Right lobe of liver (tissue), 6 donors: Measurements from ENCODE around the gene NHLRC4. TPM values are rescaled to one million over a fixed set of nuclear protein-coding genes. Genes with fewer than 3 reads are reported as not detected.
"Not testable (repeated sequence)": the region's sequence is repeated elsewhere in the genome, so short reads cannot be mapped to it uniquely, and the experiment has no call there.

Experiments
- ATAC-seq, 4 donors: fragments of 200-7000 bp; cut with Tn5 transposase; one replicate each; pipeline ENCODE4 v1.9.1; 2020; ENCODE audit warnings: mild to moderate bottlenecking in 4 of 4, moderate library complexity in 4 of 4
- DNase-seq, 3 donors: peaks; one replicate each; pipeline ENCODE4 v3.0.0-alpha.2; 2020
- H3K27ac ChIP-seq, 3 donors: fragments of 200-600 bp; one replicate each; pipeline ENCODE4 v1.8.0; 2022
- H3K27me3 ChIP-seq, 2 donors: fragments of 200-600 bp; one replicate each; pipeline ENCODE4 v1.8.0; 2022
- H3K36me3 ChIP-seq, 4 donors: fragments of 200-600 bp; sonication (generic) in 1 of 4; one replicate each; pipeline versions ENCODE4 v1.5.1 to v1.8.0; 2017 to 2022; ENCODE audit warnings: control low read depth in 1 of 4
- H3K4me1 ChIP-seq, 4 donors: fragments of 200-600 bp; sonication (generic) in 1 of 4; one replicate each; pipeline versions ENCODE4 v1.5.1 to v1.8.0; 2017 to 2022; ENCODE audit warnings: control low read depth in 1 of 4
- H3K4me3 ChIP-seq, 3 donors: fragments of 200-600 bp; one replicate each; pipeline ENCODE4 v1.8.0; 2022
- H3K9me3 ChIP-seq, 4 donors: fragments of 200-600 bp; sonication (generic) in 1 of 4; one replicate each; pipeline versions ENCODE4 v1.5.1 to v1.8.0; 2017 to 2022; ENCODE audit warnings: control low read depth in 1 of 4
- POLR2A ChIP-seq: fragments of 450-650 bp; IDR thresholded peaks from one replicate; pipeline ENCODE4 v1.6.1; 2017; ENCODE audit warnings: antibody characterized with exemption, mild to moderate bottlenecking
- WGBS: methylation state at CpG from one replicate; pipeline ENCODE4 v1.1.6; 2018; ENCODE audit warnings: low coverage, low lambda C conversion rate; ENCODE audit not compliant: insufficient coverage; ENCODE audit errors: missing lambda C conversion rate; 5-methylcytosine and 5-hydroxymethylcytosine counted together
- intact Hi-C, 2 donors: fragments of 100-400 bp; cut with DNase I; formaldehyde crosslinking; loops; one replicate each; pipeline versions ENCODE4 v1.11.2 to v1.14.1; 2022
- total RNA-seq, 6 experiments: library from RNA; depleted of rRNA in 2 of 6; stranded (reverse); fragments of >200 nt in 2 of 6; fragmentation: NEBNext Ultra II Directional in 3 of 6; extraction: Animal tissue kit (Norgen Biotek cat#: 25700) in 3 of 6; gene quantifications; one replicate each; pipeline versions ENCODE4 v1.1.0 to v1.2.4, GENCODE V29; 2016 to 2023
- TF ChIP-seq, protein P1 (sequence below), 4 donors: fragments of 200-600 bp in 3 of 4; fragments of 450-650 bp in 1 of 4; IDR thresholded peaks; one replicate each; pipeline versions ENCODE4 v1.5.1 to v1.8.0; 2016 to 2022; ENCODE audit warnings: antibody characterized with exemption in 4 of 4, mild to moderate bottlenecking in 2 of 4
- donor health status: DM: no; HTN: yes; CAD: no.
- donor health status: DM: no; HTN: no; CAD: no.
- donor health status: DM: no; HTN: no; CAD: no.
- donor health status: DM: no; HTN: yes; CAD: no.
- donor health status: DM: no; HTN: yes; CAD: no.

The NHLRC4 gene
- total RNA-seq, 6 experiments from 2014 or later = 0.12 to 0.33 (median 0.28) TPM; not detected in 1

- DNase-seq = no peak
- Histone ChIP-seq H3K36me3 (no peaks in the 10 kb centered on the region), H3K4me3 (no peak overlapping the region), H3K4me1 (peaks cover 0 to 58% (median 31%) of the 10 kb centered on the region in 4 donors), H3K27me3 (no peaks in the 10 kb centered on the region), H3K9me3 (no peaks in the 10 kb centered on the region), H3K27ac (peak overlapping the region in 2 of 3 donors; percentile 46 to 53)
- TF ChIP-seq, protein P1, sequence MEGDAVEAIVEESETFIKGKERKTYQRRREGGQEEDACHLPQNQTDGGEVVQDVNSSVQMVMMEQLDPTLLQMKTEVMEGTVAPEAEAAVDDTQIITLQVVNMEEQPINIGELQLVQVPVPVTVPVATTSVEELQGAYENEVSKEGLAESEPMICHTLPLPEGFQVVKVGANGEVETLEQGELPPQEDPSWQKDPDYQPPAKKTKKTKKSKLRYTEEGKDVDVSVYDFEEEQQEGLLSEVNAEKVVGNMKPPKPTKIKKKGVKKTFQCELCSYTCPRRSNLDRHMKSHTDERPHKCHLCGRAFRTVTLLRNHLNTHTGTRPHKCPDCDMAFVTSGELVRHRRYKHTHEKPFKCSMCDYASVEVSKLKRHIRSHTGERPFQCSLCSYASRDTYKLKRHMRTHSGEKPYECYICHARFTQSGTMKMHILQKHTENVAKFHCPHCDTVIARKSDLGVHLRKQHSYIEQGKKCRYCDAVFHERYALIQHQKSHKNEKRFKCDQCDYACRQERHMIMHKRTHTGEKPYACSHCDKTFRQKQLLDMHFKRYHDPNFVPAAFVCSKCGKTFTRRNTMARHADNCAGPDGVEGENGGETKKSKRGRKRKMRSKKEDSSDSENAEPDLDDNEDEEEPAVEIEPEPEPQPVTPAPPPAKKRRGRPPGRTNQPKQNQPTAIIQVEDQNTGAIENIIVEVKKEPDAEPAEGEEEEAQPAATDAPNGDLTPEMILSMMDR (IDR thresholded peaks at IDR 0.05) = no peak
- no peak for TF ChIP-seq POLR2A
- intact Hi-C loops = no loop called here
- ATAC-seq = no peak
- WGBS = 43% methylated on average over 2 of the region's 18 CpGs
Observed at GRCh38 chr16:595094-595528, 28.3 kb downstream of the NHLRC4 start.

GRCh38 chr16:595942-596735, 29.3 kb downstream of the NHLRC4 start:
- ATAC-seq = peak in 3 of 4 donors; percentile 44 to 62 (median 55)
- 32% methylated on average over 8 of the region's 34 CpGs for WGBS

GRCh38 chr16:596736-597060, 29.9 kb downstream of the NHLRC4 start:
- Histone ChIP-seq H3K27ac (no peak overlapping the region), H3K4me1 (peaks cover 0 to 53% (median 28%) of the 10 kb centered on the region in 4 donors), H3K9me3 (no peaks in the 10 kb centered on the region), H3K27me3 (no peaks in the 10 kb centered on the region), H3K36me3 (no peaks in the 10 kb centered on the region), H3K4me3 (no peak overlapping the region)
- TF ChIP-seq POLR2A = no peak
- TF ChIP-seq, protein P1 (IDR thresholded peaks at IDR 0.05) = no peak
- no peak for ATAC-seq
- DNase-seq = no peak
- intact Hi-C loops = no loop called here
- WGBS = 84% methylated on average over 12 of the region's 12 CpGs

More at GRCh38 chr16:595942-596735, 29.3 kb downstream of the NHLRC4 start:
- Histone ChIP-seq H3K9me3 (no peaks in the 10 kb centered on the region), H3K4me3 (no peak overlapping the region), H3K27me3 (no peaks in the 10 kb centered on the region), H3K36me3 (no peaks in the 10 kb centered on the region), H3K27ac (peak overlapping the region in 2 of 3 donors; percentile 53 to 59), H3K4me1 (peaks cover 0 to 58% (median 31%) of the 10 kb centered on the region in 4 donors)
- intact Hi-C loops = no loop called here
- TF ChIP-seq, protein P1 (IDR thresholded peaks at IDR 0.05) = no peak
- TF ChIP-seq POLR2A = no peak
- peak; percentile 76 to 85 (median 83) for DNase-seq

- H3K36me3 ChIP-seq, intact Hi-C loops: not testable (repeated sequence)
- peaks cover 0 to 44% (median 23%) of the 10 kb centered on the region in 4 donors for H3K4me1 ChIP-seq
Observed at GRCh38 chr16:597655-598054, 30.9 kb downstream of the NHLRC4 start.

More at GRCh38 chr16:597655-598054, 30.9 kb downstream of the NHLRC4 start:
- H3K27ac ChIP-seq, H3K9me3 ChIP-seq, H3K27me3 ChIP-seq, ATAC-seq, H3K4me3 ChIP-seq, DNase-seq: not testable (repeated sequence)
- WGBS = 92% methylated on average over 2 of the region's 7 CpGs
